HepG2 (cell line): ENCODE data around the gene CARHSP1. TPM values are rescaled to one million over a fixed set of nuclear protein-coding genes. Genes with fewer than 3 reads are reported as not detected.

Experiments
- ATAC-seq: fragments of 200-7000 bp; cut with Tn5 transposase; 3 replicates; pipeline ENCODE4 v1.9.1; 2020; ENCODE audit warnings: mild to moderate bottlenecking, moderate library complexity
- BruUV-seq: library from RNA; stranded (reverse); fragments of 400-500 nt; replicated peaks from 2 replicates; lab custom pipeline; 2021; lab: Mats Ljungman, UMichigan
- CTCF ChIA-PET: fragments of 300-600 bp; formaldehyde crosslinking; extraction: SDS; loops from one replicate; lab custom pipeline; 2021; ENCODE audit warnings: low total read pairs, inconsistent platforms, low intra/inter-chr PET ratio; lab: Yijun Ruan, JAX
- POLR2A ChIA-PET: fragments of 350-600 bp; sonication (Branson Sonifier 250); formaldehyde crosslinking; loops from one replicate; lab custom pipeline; 2020; ENCODE audit warnings: antibody characterized with exemption, inconsistent platforms; lab: Yijun Ruan, JAX
- DNase-seq: peaks from one replicate; pipeline ENCODE4 v3.0.0-alpha.2; 2015; ENCODE audit warnings: low spot score
- FAIRE-seq: peaks from 3 replicates; lab custom pipeline; 2011; peaks lifted over from hg19 to GRCh38; lab: Jason Lieb, UNC
- H2AFZ ChIP-seq: one replicate; pipeline ENCODE4 v1.6.1; 2011; ENCODE audit warnings: low read length, inconsistent platforms
- H3K27ac ChIP-seq: fragments of 300-600 bp; 3 replicates; pipeline ENCODE4 v1.8.0; 2011; ENCODE audit warnings: mixed run types, mild to moderate bottlenecking, mixed read lengths, low read length, inconsistent platforms; ENCODE audit not compliant: insufficient read depth; ENCODE audit errors: extremely low read length
- H3K27me3 ChIP-seq, 2 experiments: fragments of 200-600 bp in 1 of 2; 2 replicates in 1 of 2; 3 replicates in 1 of 2; pipeline versions ENCODE4 v1.6.0 to v1.8.0; 2011; ENCODE audit warnings: low read length in 2 of 2, mild to moderate bottlenecking in 2 of 2, moderate library complexity in 2 of 2, inconsistent platforms in 1 of 2; ENCODE audit not compliant: insufficient read depth in 2 of 2, control insufficient read depth in 1 of 2
- H3K36me3 ChIP-seq, 2 experiments: fragments of 200-600 bp in 1 of 2; replicated peaks in 1 of 2; 2 replicates in 1 of 2; 3 replicates in 1 of 2; pipeline versions ENCODE4 v1.5.1 to v1.8.0; 2011; ENCODE audit warnings: low read length in 2 of 2, inconsistent platforms in 1 of 2; ENCODE audit not compliant: insufficient read depth in 2 of 2, control insufficient read depth in 1 of 2
- H3K4me1 ChIP-seq: 2 replicates; pipeline ENCODE4 v1.5.1; 2012; ENCODE audit warnings: low read length, inconsistent platforms; ENCODE audit not compliant: insufficient read depth
- H3K4me2 ChIP-seq: 2 replicates; pipeline ENCODE4 v1.6.0; 2011; ENCODE audit warnings: low read depth, low read length, inconsistent platforms
- H3K4me3 ChIP-seq, 3 experiments: fragments of 200-600 bp in 1 of 3; sonication (generic), shearing (Covaris generic) in 1 of 3; replicated peaks in 1 of 3; 2 replicates each; pipeline ENCODE4 v1.5.1; 2011 to 2016; ENCODE audit warnings: low read length in 3 of 3, inconsistent platforms in 2 of 3, low read depth in 2 of 3, mild to moderate bottlenecking in 2 of 3, control low read depth in 1 of 3, mixed read lengths in 1 of 3; ENCODE audit not compliant: insufficient read depth in 1 of 3
- H3K79me2 ChIP-seq: one replicate; pipeline ENCODE4 v1.6.1; 2011; ENCODE audit warnings: low read length, inconsistent platforms; ENCODE audit not compliant: insufficient read depth
- H3K9ac ChIP-seq: 2 replicates; pipeline ENCODE4 v1.6.0; 2011; ENCODE audit warnings: mild to moderate bottlenecking, low read depth, low read length, inconsistent platforms; ENCODE audit not compliant: insufficient read depth
- H3K9me3 ChIP-seq: 2 replicates; pipeline ENCODE4 v1.5.1; 2012; ENCODE audit warnings: mild to moderate bottlenecking, low read length
- H4K20me1 ChIP-seq: 2 replicates; pipeline ENCODE4 v1.6.0; 2011; ENCODE audit warnings: inconsistent platforms, mild to moderate bottlenecking, low read length, moderate library complexity; ENCODE audit not compliant: insufficient read depth
- AGO2 ChIP-seq: fragments of 200-400 bp; formaldehyde crosslinking; optimal IDR thresholded peaks from 2 replicates; pipeline ENCODE3; 2017; ENCODE audit warnings: mild to moderate bottlenecking, low read depth, low read length, moderate library complexity
- ASH2L ChIP-seq: fragments of 300-600, 200-600 bp; sonication (generic); IDR thresholded peaks from 2 replicates; pipeline ENCODE4 v1.7.0; 2017; ENCODE audit warnings: low read depth, mild to moderate bottlenecking, moderate library complexity, mixed read lengths, low read length; ENCODE audit not compliant: insufficient read length
- HNRNPH1 ChIP-seq: fragments of 200-400 bp; formaldehyde crosslinking; optimal IDR thresholded peaks from 2 replicates; pipeline ENCODE3; 2017; ENCODE audit warnings: mild to moderate bottlenecking, low read depth, low read length
- HOXA5 ChIP-seq: sonication (generic); formaldehyde crosslinking; IDR thresholded peaks from 2 replicates; pipeline ENCODE4 v1.4.0; 2020; ENCODE audit warnings: missing genetic modification reagents
- HOXD1 ChIP-seq: sonication (generic); formaldehyde crosslinking; IDR thresholded peaks from 2 replicates; pipeline ENCODE4 v1.5.0; 2020; ENCODE audit warnings: missing genetic modification reagents
- ONECUT2 ChIP-seq: sonication (generic); formaldehyde crosslinking; IDR thresholded peaks from 2 replicates; pipeline ENCODE4 v1.4.0; 2020; ENCODE audit warnings: missing genetic modification reagents
- PATZ1 ChIP-seq: sonication (generic); formaldehyde crosslinking; IDR thresholded peaks from 2 replicates; pipeline ENCODE4 v1.4.0; 2020; ENCODE audit warnings: missing genetic modification reagents
- PCBP2 ChIP-seq: fragments of 200-400 bp; formaldehyde crosslinking; optimal IDR thresholded peaks from 2 replicates; pipeline ENCODE3; 2018; ENCODE audit warnings: low read length, low read depth; ENCODE audit not compliant: poor library complexity, severe bottlenecking
- POLR2A ChIP-seq, 2 experiments: IDR thresholded peaks; 2 replicates each; pipeline ENCODE4 v1.6.1; 2011; ENCODE audit warnings: low read depth in 2 of 2, low read length in 2 of 2, mild to moderate bottlenecking in 1 of 2, moderate library complexity in 1 of 2; ENCODE audit not compliant: insufficient read depth in 1 of 2
- PRMT3 ChIP-seq: sonication (generic); formaldehyde crosslinking; IDR thresholded peaks from 2 replicates; pipeline ENCODE4 v1.8.1; 2022; ENCODE audit warnings: low read depth, mild to moderate bottlenecking, moderate library complexity, missing genetic modification reagents, borderline replicate concordance
- RCOR2 ChIP-seq: IDR thresholded peaks from 2 replicates; pipeline ENCODE4 v1.6.1; 2016; ENCODE audit warnings: missing biosample characterization, missing genetic modification reagents
- SALL2 ChIP-seq: sonication (generic); formaldehyde crosslinking; IDR thresholded peaks from 2 replicates; pipeline ENCODE4 v1.8.1; 2023; ENCODE audit warnings: mild to moderate bottlenecking, missing genetic modification reagents, inconsistent platforms
- ZNF232 ChIP-seq: sonication (generic); formaldehyde crosslinking; IDR thresholded peaks from 2 replicates; pipeline ENCODE4 v1.4.0; 2020; ENCODE audit warnings: missing genetic modification reagents, borderline replicate concordance
- ZNF296 ChIP-seq: sonication (generic); formaldehyde crosslinking; conservative IDR thresholded peaks from 2 replicates; pipeline ENCODE4 v1.5.0; 2020; ENCODE audit warnings: mild to moderate bottlenecking, missing genetic modification reagents
- ZNF569 ChIP-seq: sonication (generic); formaldehyde crosslinking; IDR thresholded peaks from 2 replicates; pipeline ENCODE4 v1.5.0; 2020; ENCODE audit warnings: mild to moderate bottlenecking, missing genetic modification reagents, moderate library complexity, borderline replicate concordance
- ZNF788 ChIP-seq: sonication (generic); formaldehyde crosslinking; IDR thresholded peaks from 2 replicates; pipeline ENCODE4 v1.5.0; 2020; ENCODE audit warnings: mild to moderate bottlenecking, missing genetic modification reagents, borderline replicate concordance
- WGBS: methylation state at CpG from one replicate; pipeline ENCODE4 v1.1.6; 2017; ENCODE audit warnings: low lambda C conversion rate; 5-methylcytosine and 5-hydroxymethylcytosine counted together
- in situ Hi-C: cut with HindIII; loops from 2 replicates; pipeline ENCODE4 v1.10.0; 2017; ENCODE audit warnings: low pct_unique_long_range_greater_than_20kb; ENCODE audit not compliant: extremely low pct_ligation_motif_present
- intact Hi-C: fragments of 100-400 bp; cut with micrococcal nuclease; formaldehyde crosslinking; loops from one replicate; pipeline ENCODE4 v1.10.0; 2022; ENCODE audit not compliant: unreplicated experiment
- polyA plus RNA-seq, 8 experiments: library from polyadenylated mRNA; depleted of rRNA in 3 of 8; stranded (reverse) in 7 of 8; unstranded in 1 of 8; fragments of >200 nt; fragmentation: Illumina TruSeq in 4 of 8; extraction: Trizol in 4 of 8; gene quantifications; 2 replicates each; pipeline versions ENCODE4 v1.2.1 to v1.2.3, GENCODE V29; 2011 to 2016; ENCODE audit warnings: low read depth in 4 of 8, missing spikeins in 1 of 8, mixed read lengths in 1 of 8; ENCODE audit not compliant: insufficient read depth in 1 of 8
- total RNA-seq, 5 experiments: library from RNA; depleted of rRNA; stranded (reverse); fragments of >200 nt; fragmentation: Illumina TruSeq; extraction: Trizol; gene quantifications; 2 replicates each; pipeline ENCODE4 v1.2.3, GENCODE V29; 2016; ENCODE audit warnings: low read depth in 1 of 5

Gene CARHSP1
- total and polyA plus RNA-seq, 2 of the 13 experiments (the other 11 are each of a cell fraction or from before 2014, with no cell fraction given): 173 to 345 TPM

- TF ChIP-seq ZNF788 (0 out of 2 replicates have a peak, but pooled peaks have one; percentile 7), PCBP2 (peak; percentile 2), ASH2L (no peak), PATZ1 (CRISPR knock-in tag) (no peak), POLR2A (IDR thresholded peaks at IDR 0.05; ENCODE audit: insufficient read depth in 1 of 2, low read depth in 2 of 2, low read length in 2 of 2) (0 out of 4 replicates have a peak, but pooled peaks of 1 of the 2 experiments have one; percentile 19), ZNF569 (CRISPR knock-in tag) (no peak), HOXD1 (CRISPR knock-in tag) (no peak), HNRNPH1 (no peak)
These were observed 14.4 kb downstream of the CARHSP1 start (continued) for GRCh38 chr16:8854298-8854948.

DNA sequence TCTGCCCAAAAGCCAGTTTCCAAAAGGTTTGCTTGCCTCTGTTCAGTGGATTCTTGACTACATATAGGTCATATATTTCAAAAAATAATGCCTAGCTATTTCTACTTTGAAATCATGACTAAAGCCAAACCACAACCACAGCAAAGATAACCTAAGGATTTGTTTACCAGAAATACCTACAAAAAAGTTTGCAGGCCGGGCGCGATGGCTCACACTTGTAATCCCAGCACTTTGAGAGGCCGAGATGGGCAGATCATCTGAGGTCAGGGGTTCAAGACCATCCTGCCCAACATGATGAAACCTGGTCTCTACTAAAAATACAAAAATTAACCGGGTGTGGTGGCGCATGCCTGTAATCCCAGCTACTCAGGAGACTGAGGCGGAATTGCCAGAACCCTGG lies 15.2 kb downstream of the CARHSP1 start:
- no peak for DNase-seq
- Histone ChIP-seq H2AFZ (no peak overlapping the region), H3K79me2 (peaks cover 3% of the 10 kb centered on the region), H3K9me3 (no peaks in the 10 kb centered on the region), H3K4me3 (no peak overlapping the region), H3K9ac (no peak overlapping the region), H3K4me1 (peaks cover 31% of the 10 kb centered on the region), H3K27ac (no peak overlapping the region), H4K20me1 (peaks cover 47% of the 10 kb centered on the region), H3K4me2 (no peak overlapping the region), H3K36me3 (peaks cover 61 to 90% of the 10 kb centered on the region in 2 experiments), H3K27me3 (no peaks in the 10 kb centered on the region)
- no TSS peak for BruUV-seq
- WGBS: 96% methylated on average over 7 of the region's 7 CpGs
- FAIRE-seq: no peak
- ChIA-PET CTCF (no interaction called here), POLR2A (interaction anchor here (0.8 to 7.5 kb wide), 4 partner anchors 11 to 26 kb away, joined by 3 to 105 read pairs (median 7); partner anchors contain the start of gene CARHSP1)
- peak; percentile 44 for TF ChIP-seq AGO2
- 0 out of 2 replicates have a peak, but pooled peaks have one; percentile 31 for TF ChIP-seq ZNF232 (CRISPR knock-in tag)
- TF ChIP-seq ZNF296 (CRISPR knock-in tag): no peak
- TF ChIP-seq PRMT3 (CRISPR knock-in tag): 0 out of 2 replicates have a peak, but pooled peaks have one; percentile 4
- 0 out of 2 replicates have a peak, but pooled peaks have one; percentile 23 for TF ChIP-seq HOXA5 (CRISPR knock-in tag)
- TF ChIP-seq ONECUT2 (CRISPR knock-in tag): 0 out of 2 replicates have a peak, but pooled peaks have one; percentile 7
- TF ChIP-seq RCOR2 (CRISPR knock-in tag): no peak
- TF ChIP-seq SALL2 (CRISPR knock-in tag): 0 out of 2 replicates have a peak, but pooled peaks have one; percentile 37
- in situ Hi-C loops (no loop called here), intact Hi-C loops (loop anchor here (5.0 kb wide), 1 partner anchor 191 kb away; no protein-coding TSS in a partner anchor)
- no peak for ATAC-seq
